NCI-H2029 (cell line): ENCODE measurements around the gene GNA12.

Experiments
- DNase-seq: peaks from one replicate; lab custom pipeline; 2025; lab: John Stamatoyannopoulos, UW

GNA12 gene

GRCh38 chr7:2814946-2815874 lies 28.9 kb downstream of the GNA12 start:
- no peak for DNase-seq

DNA sequence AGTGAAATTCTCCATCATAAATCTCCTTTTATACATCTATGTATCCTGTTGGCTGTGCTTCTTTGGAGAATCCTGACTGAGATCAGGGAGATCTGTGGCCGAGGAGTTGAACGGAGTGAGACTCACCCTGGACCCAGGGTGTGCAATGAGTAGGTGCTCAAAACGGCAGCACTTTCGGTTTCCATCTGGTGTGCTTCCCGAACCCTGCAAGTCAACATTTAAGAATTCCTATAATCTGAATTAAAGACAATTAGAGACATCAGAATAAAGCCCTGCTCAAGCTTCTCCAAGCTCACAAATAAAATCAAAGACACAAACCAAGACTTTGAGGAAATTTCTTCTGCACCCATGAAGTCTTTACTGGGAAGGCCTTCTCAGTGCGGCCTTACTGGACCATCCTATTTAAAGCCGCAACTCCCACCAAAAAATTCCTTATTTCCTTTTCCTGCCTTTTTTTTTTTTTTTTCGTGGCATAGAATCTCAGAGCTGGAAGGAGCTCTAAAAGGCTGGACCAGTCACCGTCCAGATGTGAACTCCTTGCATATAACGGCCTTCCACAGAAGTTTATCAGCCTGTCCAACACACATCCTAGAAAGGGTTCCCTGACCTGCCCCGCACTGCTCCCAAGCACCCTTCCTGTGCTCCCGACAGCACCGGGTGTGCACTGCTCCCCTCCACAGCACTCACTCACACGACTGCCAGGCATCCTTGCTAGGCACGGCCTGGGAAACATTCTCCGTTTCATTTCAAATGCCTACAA lies 29.7 kb downstream of the GNA12 start:
- no peak for DNase-seq

DNA sequence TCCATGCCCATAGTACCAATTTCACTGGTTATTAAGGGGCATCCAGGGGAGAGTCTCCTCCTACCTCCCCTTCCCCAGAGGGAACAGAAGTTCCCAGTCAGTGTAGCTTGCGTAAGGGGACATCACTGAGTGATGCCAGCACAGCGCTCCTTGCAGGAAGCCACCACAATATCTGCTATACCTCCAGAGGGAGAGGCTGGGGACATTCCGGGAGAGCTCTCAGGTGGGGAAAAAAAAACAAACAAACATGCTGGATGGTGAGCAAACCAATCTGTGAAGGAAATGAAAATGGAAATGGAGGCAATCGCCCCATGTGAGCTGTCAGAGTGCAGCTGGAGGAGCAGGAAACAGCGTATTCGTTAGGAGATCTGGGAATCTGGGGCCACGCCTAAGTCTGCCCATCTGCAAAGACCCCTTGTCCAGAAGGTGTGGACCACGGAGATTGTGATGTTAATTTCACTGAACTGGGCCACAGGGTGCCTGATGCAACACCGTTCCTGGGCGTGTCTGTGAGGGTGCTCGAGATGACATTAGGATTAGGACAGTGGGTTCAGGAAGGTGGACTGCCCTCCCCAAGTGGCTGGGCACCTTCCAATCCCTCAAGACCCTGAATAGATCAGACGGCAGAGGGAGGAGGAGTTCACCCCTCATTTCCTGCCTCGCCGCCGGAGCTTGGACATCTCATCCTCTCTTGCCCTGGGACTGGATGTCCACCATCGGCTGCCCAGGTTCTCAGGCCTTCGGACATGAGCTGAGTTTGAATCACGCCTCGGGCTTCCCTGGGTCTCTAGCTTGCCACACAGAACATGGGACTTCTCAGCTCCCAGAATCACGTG lies 30.5 kb downstream of the GNA12 start:
- no peak for DNase-seq

GRCh38 chr7:2812831-2813230 lies 31.3 kb downstream of the GNA12 start:
- no peak for DNase-seq

DNA sequence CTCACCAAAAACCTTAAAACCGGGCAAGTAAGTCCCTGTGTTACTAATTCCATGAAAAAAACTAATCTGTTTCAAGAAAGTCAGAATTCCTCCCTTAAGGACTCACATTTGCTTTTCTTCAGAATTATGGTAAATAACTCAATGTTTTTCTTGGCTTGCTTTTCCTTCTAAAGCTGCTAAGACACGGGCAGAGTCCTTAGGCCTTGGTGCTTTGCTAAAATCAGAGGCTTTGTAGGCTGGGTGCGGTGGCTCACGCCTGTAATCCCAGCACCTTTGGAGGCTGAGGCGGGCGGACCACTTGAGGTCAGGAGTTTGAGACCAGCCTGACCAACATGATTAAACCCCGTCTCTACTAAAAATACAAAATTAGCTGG lies 32.0 kb downstream of the GNA12 start:
- no peak for DNase-seq

GRCh38 chr7:2811476-2812113 lies 32.5 kb downstream of the GNA12 start:
- DNase-seq: no peak

DNA sequence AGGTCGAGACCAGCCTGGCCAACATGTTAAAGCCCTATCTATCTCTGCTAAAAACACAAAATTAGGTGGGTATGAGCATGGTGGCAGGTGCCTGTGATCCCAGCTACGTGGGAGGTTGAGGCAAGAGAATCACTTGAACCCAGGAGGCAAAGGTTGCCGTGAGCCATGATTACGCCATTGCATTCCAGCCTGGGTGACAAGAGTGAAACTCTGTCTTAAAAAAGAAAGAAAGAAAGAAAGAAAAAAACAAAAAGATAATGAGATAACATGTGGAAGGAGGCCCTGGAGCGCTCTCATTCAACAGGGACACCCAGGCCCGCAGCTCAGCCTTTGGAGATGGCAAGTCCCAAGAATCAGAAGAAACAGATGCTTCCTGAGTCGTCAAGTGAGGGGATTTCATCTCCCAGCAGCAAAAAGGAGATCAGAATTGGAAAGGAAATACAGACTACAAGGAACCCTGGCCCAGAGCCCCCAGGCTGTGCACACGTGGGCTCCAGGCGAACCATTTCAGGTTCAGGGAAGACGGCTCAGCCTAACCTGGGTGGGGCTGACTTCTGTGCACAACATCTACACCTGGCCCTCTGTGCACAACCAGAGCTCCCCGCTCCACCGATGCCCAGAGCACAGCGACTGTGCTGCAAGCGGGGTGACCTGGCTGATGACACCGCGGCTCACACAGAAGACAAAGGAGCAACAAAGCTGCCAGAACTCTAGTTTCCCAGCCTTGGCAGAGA lies 33.3 kb downstream of the GNA12 start:
- DNase-seq: no peak

DNA sequence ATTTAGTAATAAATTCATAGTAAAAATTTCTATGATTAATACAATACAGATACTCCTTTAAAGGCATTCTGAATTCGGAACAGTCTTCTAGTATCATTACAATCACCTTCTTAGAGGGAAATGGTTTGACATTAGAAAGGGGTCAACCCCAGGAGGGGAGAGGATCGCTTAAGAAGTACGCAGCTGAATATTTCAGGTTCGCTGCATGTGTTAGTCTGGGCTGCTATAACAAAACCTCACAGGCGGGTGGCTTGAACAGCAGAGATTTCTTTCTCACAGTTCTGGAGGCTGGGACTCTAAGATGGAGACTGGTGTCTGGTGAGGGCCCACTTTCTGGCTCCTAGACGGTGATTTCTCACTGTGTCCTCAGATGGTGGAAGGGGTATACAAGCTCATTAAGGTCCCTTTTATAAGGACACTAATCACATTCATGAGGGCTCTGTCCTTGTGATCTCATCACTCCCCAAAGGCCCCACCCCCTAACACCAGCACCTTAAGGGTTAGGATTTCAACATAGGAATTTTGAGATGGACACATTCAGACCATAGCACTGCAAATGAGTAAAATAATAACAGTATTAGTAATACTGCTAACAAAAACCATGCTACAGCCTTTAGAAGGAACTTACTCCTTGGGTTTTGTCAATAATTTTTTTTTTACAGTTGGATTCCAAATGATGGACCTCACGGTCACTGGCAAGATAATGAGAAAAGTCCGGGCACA lies 34.0 kb downstream of the GNA12 start:
- DNase-seq: no peak

DNA sequence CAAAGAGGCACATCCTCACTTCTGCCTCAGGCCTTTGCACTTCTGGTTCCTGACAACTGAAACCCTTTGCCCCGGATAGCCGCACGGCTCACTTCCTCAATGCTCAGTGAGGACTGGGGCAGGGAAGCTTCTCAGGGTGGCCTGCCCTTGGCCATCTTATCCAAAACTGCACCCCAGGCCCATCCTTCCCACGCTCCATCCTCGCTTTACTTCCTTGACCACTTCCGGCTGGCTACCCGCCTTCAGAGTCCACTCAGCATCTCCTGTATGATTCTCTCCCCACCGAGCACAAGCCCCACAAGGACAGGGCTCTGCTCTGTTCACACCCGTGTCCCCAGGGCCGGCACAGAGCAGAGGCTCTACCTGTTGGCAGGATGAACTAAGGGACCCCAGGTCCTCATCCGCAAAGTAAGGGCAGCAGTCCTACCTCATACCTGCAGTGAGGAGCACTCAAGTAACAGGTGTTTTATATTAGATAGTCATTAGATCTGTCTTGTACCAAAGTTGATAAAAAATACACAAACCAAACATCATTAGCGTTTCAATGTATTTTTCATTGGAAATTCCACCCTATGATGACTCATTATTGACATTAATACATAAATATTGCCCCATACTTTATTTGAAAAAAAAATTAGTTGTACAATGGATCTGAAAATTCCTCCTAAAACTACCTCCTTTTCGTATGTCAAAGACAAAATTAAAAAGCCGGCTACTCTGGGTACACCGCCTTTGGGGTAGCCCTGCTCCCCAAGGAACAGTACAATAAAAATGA lies 35.0 kb downstream of the GNA12 start:
- no peak for DNase-seq

DNA sequence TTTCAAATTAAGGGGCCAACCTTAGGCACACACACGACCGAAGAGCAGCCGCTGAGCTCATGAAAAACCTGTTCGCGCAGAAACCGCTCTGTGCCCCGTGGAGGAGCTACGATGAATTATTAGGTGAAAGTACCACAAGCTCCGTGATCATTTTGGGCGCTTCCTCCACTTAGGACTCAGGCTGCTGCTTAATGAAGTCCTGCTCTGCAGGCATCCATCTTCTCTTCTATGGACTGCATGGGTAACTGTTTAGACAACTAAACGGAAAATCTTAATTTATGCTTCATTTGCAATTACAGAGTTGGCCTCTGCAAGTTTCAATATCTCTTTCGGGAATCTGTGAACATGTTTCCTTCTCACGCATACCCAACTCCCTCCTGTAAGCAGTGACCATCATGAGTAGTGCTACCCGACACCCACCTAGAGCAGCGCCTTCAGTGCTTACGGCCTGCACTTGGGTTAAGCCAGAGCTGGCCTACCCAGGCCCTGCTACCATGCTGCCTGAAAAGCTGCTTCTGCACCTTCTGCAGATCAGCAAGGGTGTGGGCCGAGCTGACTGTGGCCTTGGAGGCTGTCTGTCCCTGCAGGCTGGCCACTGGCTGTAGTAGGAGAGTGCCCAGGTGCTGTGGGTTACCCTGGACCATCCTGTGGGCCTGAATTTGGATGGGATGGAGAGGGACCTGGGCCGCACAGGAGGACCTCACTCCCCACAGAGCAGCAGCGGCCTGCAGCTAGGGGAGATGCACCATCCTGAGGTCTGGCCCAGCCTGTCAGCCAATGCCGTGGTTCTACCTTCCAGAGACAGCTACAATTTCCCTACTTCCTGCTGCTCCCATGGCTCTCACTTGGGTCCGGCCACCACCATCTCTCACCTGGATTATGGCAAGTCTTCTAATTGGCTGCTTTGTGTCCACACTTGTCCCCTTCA lies 36.0 kb downstream of the GNA12 start:
- DNase-seq: no peak

GRCh38 chr7:2807460-2807844 lies 36.7 kb downstream of the GNA12 start:
- DNase-seq: no peak

GRCh38 chr7:2806571-2806970 lies 37.5 kb downstream of the GNA12 start:
- no peak for DNase-seq

- DNase-seq: no peak
Observed at GRCh38 chr7:2805213-2805944, 38.7 kb downstream of the GNA12 start.

- DNase-seq: no peak
Observed at GRCh38 chr7:2804227-2804763, 39.8 kb downstream of the GNA12 start.

DNA sequence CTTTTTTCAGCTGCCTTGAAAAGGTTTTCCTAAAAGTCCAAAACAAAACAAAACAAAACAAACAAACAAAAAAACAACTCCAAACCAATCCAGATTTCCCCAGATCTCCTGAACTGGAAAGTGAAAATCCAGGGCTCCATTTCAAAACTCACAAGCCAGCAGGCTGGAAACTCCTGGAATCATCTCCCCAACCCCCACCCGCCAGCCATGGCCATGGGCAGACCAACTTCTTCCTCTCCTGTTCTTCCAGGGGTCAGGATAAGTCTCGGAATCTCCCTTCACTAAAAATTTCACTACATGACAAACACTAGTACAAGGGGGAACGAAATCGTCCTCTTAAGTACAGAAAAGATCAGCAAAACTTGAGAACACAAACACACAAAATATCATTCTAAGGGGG lies 40.4 kb downstream of the GNA12 start:
- DNase-seq: no peak

DNA sequence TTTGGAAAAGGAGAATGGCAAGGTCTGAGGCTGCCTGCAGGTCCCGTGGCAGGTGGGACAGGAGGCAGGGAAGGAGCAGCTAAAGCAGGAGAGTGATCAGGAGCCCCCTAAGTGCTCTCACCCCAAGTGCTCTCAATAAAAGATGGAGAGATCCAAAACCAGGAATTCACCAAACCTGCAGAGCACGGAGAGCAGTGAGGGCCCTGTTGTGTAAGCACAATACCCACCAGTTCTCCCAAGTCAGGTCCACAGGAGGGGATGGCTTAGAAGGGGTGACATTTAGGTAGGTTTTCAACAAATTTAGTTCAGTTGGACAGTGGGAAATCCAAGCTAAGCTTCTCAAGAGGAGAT lies 40.8 kb downstream of the GNA12 start:
- no peak for DNase-seq

- DNase-seq: peak; percentile 71
Observed at GRCh38 chr7:2802504-2803341, 41.4 kb downstream of the GNA12 start.
